ENCODE data around the gene PYGL.
"Not testable (repeated sequence)": the region's sequence is repeated elsewhere in the genome, so short reads cannot be mapped to it uniquely, and the experiment has no call there.

Gene PYGL

GRCh38 chr14:50943943-50944646, at the start of gene PYGL:
PYGL (minus strand) TSS chr14:50944483; CDS start chr14:50944403, 80 bp downstream.
- DNase-seq: peak; percentile 56

GRCh38 chr14:50985859-50986331, 41.6 kb upstream of the PYGL start:
- no peak for DNase-seq

GRCh38 chr14:50985124-50985858, 41.0 kb upstream of the PYGL start:
- no peak for DNase-seq

- DNase-seq: no peak
Observed at GRCh38 chr14:50984036-50984710, 39.9 kb upstream of the PYGL start.

GRCh38 chr14:50979941-50980850, 35.9 kb upstream of the PYGL start:
- DNase-seq: no peak

- no peak for DNase-seq
Observed at GRCh38 chr14:50978888-50979287, 34.6 kb upstream of the PYGL start.

- DNase-seq: no peak
Observed at GRCh38 chr14:50978529-50978871, 34.2 kb upstream of the PYGL start.

- no peak for DNase-seq
Observed at GRCh38 chr14:50977863-50978528, 33.7 kb upstream of the PYGL start.

GRCh38 chr14:50974118-50974517, 29.8 kb upstream of the PYGL start:
- DNase-seq: no peak

- no peak for DNase-seq
Observed at GRCh38 chr14:50972734-50973133, 28.5 kb upstream of the PYGL start.

GRCh38 chr14:50970886-50971781, 26.9 kb upstream of the PYGL start:
- DNase-seq: no peak

- no peak for DNase-seq
Observed at GRCh38 chr14:50967790-50968189, 23.5 kb upstream of the PYGL start.

GRCh38 chr14:50967103-50967502, 22.8 kb upstream of the PYGL start:
- DNase-seq: no peak

- no peak for DNase-seq
Observed at GRCh38 chr14:50964683-50965390, 20.6 kb upstream of the PYGL start.

- no peak for DNase-seq
Observed at GRCh38 chr14:50963919-50964318, 19.6 kb upstream of the PYGL start.

GRCh38 chr14:50961605-50962221, 17.4 kb upstream of the PYGL start:
- DNase-seq: no peak

GRCh38 chr14:50957296-50957695, 13.0 kb upstream of the PYGL start:
- DNase-seq: no peak

- DNase-seq: not testable (repeated sequence)
Observed at GRCh38 chr14:50956421-50956820, 12.1 kb upstream of the PYGL start.

GRCh38 chr14:50955373-50956043, 11.2 kb upstream of the PYGL start:
- DNase-seq: peak; percentile 65
